Midbrain (tissue), 1 donor: ENCODE measurements around the gene UPF3A.
"Not testable (repeated sequence)": the region's sequence is repeated elsewhere in the genome, so short reads cannot be mapped to it uniquely, and the experiment has no call there.

Experiments used
- DNase-seq: peaks from one replicate; lab custom pipeline; 2025; lab: John Stamatoyannopoulos, UW

The UPF3A gene, protein sequence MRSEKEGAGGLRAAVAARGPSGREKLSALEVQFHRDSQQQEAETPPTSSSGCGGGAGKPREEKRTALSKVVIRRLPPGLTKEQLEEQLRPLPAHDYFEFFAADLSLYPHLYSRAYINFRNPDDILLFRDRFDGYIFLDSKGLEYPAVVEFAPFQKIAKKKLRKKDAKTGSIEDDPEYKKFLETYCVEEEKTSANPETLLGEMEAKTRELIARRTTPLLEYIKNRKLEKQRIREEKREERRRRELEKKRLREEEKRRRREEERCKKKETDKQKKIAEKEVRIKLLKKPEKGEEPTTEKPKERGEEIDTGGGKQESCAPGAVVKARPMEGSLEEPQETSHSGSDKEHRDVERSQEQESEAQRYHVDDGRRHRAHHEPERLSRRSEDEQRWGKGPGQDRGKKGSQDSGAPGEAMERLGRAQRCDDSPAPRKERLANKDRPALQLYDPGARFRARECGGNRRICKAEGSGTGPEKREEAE

DNA sequence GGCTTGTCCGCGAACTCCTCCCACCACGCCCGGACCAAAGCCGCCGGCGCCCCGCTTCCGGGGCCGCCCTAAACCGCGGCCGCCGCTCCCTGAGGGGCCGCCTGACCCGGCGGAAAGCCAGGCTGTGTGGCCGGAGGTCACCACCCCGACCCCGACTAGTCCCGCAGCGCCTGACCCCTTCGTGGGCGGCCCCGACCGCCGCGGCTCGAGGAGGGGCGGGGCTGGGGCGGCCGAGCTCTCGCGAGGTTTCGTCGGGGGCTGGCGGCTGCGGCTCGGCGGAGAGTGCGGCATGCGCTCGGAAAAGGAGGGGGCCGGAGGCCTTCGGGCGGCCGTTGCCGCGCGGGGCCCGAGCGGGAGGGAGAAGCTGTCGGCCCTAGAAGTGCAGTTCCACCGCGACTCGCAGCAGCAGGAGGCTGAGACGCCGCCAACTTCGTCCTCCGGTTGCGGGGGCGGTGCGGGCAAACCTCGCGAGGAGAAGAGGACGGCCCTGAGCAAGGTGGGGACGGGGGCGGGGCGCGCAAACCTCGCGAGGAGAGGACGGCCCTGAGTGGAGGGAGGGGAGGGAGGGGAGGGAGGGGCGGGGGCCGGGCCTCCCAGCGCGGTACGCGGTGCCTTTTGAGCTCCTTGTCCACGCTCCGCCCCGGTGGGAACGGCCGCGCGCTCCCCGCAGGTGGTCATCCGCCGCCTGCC is at the start of gene UPF3A:
TSS of gene UPF3A (plus strand) at position 251 of the 690 bp plus-strand sequence. CDS start at position 290, 39 bp downstream.
- peak; percentile 90 for DNase-seq

DNA sequence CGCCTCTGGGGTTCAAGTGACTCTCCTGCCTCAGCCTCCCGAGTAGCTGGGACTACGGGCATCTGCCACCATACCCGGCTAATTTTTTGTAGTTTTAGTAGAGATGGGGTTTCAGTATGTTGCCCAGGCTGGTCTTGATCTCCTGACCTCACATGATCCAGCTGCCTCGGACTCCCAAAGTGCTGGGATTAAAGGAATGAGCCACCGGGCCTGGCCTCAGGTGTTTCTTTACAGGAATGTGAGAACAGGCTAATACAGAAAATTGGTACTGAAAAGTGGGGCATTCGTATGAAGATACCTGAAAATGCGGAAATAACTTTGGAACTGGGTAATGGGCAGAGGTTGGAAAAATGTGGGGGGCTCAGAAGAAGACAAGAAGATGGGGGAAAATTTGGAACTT is 49.5 kb upstream of the UPF3A start:
- no peak for DNase-seq

- no peak for DNase-seq
Measured at GRCh38 chr13:114234266-114234644, 47.1 kb upstream of the UPF3A start.

- peak; percentile 93 for DNase-seq
Measured at GRCh38 chr13:114234645-114235421, 46.6 kb upstream of the UPF3A start, which contains the start of gene CDC16. CDC16 (plus strand) TSS chr13:114234897; CDS start chr13:114235085, 188 bp downstream.

GRCh38 chr13:114235697-114236096 is 45.7 kb upstream of the UPF3A start:
- DNase-seq, result no peak

- DNase-seq, result no peak
Measured at GRCh38 chr13:114236227-114236626, 45.2 kb upstream of the UPF3A start.

- DNase-seq, result no peak
Measured at GRCh38 chr13:114237415-114238112, 43.8 kb upstream of the UPF3A start.

DNA sequence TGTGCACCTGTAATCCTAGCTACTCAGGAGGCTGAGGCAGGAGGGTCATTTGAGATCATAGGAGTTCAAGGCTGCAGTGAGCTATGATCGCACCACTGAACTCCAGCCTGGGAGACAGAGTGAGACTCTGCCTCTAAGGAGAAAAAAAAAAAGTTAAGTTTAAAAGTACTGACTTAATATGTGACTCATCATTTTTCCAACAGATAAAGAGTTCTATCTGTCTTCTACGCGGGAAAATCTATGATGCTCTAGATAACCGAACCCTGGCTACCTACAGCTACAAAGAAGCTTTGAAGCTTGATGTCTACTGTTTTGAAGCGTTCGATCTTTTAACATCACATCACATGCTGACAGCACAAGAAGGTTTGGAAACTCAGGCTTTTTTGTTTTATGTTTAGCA is 39.5 kb upstream of the UPF3A start:
- DNase-seq, result no peak

DNA sequence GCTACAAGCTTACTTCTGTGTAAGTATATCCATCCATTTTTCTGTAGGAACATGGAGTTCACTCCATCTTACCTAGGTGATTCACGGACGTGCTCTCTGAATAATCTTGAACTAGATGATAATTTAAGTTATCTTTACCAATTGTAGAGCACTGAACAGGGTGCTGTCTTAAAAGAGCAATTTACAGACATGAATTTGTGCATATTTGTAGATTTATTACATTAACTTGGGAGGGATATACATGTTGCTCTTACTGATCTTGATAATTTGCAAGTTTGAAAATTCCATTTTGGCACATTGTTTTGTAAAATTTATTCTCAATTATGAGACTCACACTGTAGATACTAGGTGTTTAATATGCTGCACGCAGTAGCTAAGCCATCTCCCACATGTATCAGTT is 37.4 kb upstream of the UPF3A start:
- DNase-seq, result no peak

DNA sequence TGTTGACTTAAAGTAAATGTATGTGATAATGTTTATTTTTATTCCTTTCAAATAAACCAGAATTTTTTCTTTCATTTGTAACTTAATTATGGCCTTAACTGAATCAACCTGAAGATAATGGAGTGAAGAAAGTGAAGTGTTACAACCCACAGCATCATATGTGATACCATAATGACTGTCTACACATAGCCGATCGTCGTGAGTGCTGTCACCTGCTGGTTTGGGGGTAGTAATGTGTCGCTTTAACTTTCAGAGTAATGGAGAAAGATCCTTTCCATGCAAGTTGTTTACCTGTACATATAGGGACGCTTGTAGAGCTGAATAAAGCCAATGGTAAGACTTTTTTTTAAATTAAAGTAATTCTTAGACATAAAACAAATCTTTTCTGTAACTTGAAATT is 36.8 kb upstream of the UPF3A start:
- no peak for DNase-seq

GRCh38 chr13:114248011-114248410 is 33.4 kb upstream of the UPF3A start:
- DNase-seq, result no peak

- DNase-seq, result no peak
Measured at GRCh38 chr13:114249077-114249476, 32.3 kb upstream of the UPF3A start.

- not testable (repeated sequence) for DNase-seq
Measured at GRCh38 chr13:114251639-114252440, 29.6 kb upstream of the UPF3A start.

DNA sequence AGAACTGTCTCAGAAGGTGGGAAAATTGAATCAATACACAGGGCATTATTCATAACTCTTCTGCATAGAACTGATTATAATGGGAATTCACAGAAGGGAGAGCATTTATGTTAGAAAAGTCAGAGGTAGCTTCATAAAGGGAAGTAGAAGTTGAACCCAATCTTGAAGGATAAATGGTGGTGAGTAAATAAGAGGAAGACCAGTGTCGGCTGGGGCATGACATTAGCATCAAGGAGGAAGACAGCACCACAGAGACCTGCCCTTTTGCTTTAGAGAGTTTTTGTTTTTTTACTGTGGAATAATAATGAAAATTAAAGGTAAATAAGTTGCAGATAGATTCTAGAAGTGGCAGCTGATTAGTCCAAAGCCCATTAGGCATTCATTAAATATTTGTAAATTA is 24.9 kb upstream of the UPF3A start:
- DNase-seq, result no peak

DNA sequence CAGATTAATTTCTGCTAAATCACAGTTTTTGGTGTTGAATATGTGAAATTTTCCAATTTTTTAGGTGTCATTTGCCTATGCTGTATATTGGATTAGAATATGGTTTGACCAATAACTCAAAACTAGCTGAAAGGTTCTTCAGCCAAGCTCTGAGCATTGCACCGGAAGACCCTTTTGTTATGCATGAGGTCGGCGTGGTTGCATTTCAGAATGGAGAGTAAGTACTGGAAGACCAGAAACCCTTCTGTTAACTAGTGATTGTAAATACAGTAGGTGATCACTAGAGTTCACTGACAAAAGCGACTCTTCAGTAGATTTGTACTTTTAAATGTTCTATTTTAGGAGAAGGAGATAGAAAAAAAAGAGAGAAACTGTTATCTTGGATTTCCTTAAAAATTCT is 24.4 kb upstream of the UPF3A start:
- no peak for DNase-seq

DNA sequence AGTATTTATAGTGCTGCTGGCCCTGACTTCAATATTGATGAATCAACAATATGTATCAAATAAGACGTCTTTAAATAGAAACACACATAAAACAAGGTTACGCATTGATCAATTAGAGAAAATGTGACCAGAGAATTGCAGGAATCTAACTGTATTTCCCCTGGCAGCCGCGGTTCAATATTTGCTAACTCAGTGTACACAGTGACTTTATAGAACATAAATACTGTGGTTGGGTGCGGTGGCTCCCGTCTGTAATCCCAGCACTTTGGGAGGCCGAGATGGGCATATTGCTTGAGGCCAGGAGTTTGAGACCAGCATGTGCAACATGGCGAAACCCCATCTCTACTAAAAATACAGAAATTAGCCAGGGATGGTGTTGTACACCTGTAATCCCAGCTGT is 22.8 kb upstream of the UPF3A start:
- DNase-seq, result no peak

GRCh38 chr13:114259374-114259773 is 22.0 kb upstream of the UPF3A start:
- no peak for DNase-seq

- no peak for DNase-seq
Measured at GRCh38 chr13:114259974-114260373, 21.4 kb upstream of the UPF3A start.

DNA sequence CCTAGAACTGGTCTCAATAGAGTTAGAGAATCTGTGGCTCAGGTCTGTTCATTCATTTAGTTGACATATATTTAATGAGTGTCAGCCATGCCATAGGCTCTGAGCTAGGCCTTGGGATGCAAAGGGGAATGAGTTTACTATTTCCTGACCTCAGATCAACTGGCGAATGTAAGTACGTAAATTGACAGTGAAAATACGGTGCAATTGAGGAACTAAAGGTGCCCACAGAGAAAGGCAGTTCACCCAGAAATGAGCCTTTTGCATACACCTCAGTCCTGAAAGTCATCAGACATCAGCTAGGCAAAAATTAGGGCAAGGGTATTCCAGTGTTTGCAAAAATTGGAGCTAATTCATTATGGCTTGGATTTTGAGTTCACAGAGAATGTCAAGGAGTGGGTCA is 20.6 kb upstream of the UPF3A start:
- DNase-seq, result no peak

- DNase-seq, result no peak
Measured at GRCh38 chr13:114261328-114261965, 20.0 kb upstream of the UPF3A start.
